Left cardiac atrium (tissue), 4 donors: Measurements from ENCODE around the gene LPP. TPM values are rescaled to one million over a fixed set of nuclear protein-coding genes. Genes with fewer than 3 reads are reported as not detected.
A peak's percentile ranks its signal among the peaks of the same experiment; 100 is the strongest.

Experiments used
- ATAC-seq, 2 donors: fragments of 200-7000 bp; cut with Tn5 transposase; one replicate each; pipeline ENCODE4 v1.9.1; 2020; ENCODE audit warnings: mild to moderate bottlenecking in 2 of 2, moderate library complexity in 2 of 2
- DNase-seq: peaks from one replicate; pipeline ENCODE4 v3.0.0-alpha.2; 2020
- intact Hi-C, 2 donors: fragments of 100-400 bp; cut with DNase I; formaldehyde crosslinking; loops; one replicate each; pipeline versions ENCODE4 v1.14.1 to v1.15.1; 2022 to 2023
- total RNA-seq, 2 donors: library from RNA; stranded (reverse); fragmentation: NEBNext Ultra II Directional; extraction: Animal tissue kit (Norgen Biotek cat#: 25700); gene quantifications; one replicate each; pipeline ENCODE4 v1.2.1, GENCODE V29; 2021
- donor health status: DM: no; HTN: yes; CAD: no.
- donor health status: DM: no; HTN: yes; CAD: no; lungs with severe emphysema.
- donor health status: DM: yes; HTN: yes; CAD: no.
- donor health status: Dilated cardiomyopathy.

LPP gene
- total RNA-seq, 2 donors from 2014 or later = 152 to 181 TPM

- ATAC-seq = no peak
- DNase-seq = no peak
- intact Hi-C loops = no loop called here
Measured at GRCh38 chr3:188523291-188523690, 369.3 kb downstream of the LPP start.

DNA sequence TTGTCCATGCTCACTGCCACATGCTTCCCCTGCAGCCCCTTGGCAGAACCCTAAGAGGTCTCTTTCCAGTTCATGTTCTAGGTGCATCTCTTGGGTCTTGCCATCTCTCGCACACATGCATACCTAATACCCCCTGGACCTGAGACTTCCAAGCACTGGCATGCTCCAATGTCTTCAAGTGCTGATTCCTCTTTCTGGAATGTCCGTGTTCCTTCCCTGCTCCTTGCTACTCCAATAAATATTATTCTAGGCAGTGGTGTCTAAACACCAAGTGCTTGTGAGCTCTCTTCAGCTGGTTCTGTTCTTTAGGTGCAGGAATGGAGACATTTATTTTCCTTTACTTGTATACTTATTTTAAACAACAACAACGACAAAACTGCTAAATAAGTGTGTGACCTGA, 370.1 kb downstream of the LPP start:
- no peak for ATAC-seq
- intact Hi-C loops = no loop called here
- no peak for DNase-seq

DNA sequence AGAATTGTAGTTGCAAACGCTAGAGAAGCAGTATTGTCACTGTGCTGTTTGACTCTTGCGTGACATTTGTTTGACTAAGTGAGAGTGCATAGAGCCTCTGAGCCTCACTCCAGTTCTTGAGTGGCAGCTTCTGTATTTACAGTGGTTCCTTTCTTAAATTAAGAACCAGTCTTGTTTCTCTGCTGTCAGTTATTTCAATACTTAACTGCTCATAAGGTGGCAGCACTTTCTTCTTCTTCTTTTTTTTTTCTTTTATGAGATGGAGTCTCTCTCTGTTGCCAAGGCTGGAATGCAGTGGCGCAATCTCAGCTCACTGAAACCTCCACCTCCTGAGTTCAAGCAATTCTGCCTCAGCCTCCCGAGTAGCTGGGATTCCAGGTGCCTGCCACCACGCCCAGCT, 372.1 kb downstream of the LPP start:
- ATAC-seq = no peak
- no peak for DNase-seq
- intact Hi-C loops = no loop called here

DNA sequence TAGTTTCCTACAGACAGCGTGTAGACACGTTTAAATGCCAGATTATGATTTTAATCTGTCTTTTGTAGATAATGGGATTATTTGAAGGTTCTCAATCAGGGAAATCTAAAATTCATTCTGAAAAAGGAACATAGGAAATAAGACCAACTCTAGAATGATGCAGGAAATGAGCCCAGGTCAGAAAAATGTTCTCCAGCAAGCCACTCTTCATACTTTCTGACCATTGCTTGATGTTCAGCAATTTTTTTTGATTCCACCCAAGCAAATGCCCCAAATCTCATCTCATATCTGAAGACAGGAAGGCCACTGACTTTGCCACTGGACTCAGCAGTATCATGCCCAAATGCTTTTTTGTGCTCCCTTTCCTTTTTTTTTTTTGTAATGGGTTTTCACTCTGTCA, 373.4 kb downstream of the LPP start:
- intact Hi-C loops = no loop called here
- ATAC-seq = no peak
- no peak for DNase-seq

GRCh38 chr3:188528396-188528795, 374.4 kb downstream of the LPP start:
- DNase-seq (no peak), ATAC-seq (no peak)
- intact Hi-C loops = no loop called here

- intact Hi-C loops = no loop called here
- ATAC-seq = no peak
- DNase-seq = no peak
Measured at GRCh38 chr3:188529228-188529627, 375.3 kb downstream of the LPP start.

- DNase-seq (no peak), ATAC-seq (no peak)
- intact Hi-C loops = no loop called here
Measured at GRCh38 chr3:188530226-188530625, 376.3 kb downstream of the LPP start.

GRCh38 chr3:188531210-188531609, 377.3 kb downstream of the LPP start:
- ATAC-seq = no peak
- intact Hi-C loops = no loop called here

GRCh38 chr3:188533172-188533571, 379.2 kb downstream of the LPP start:
- intact Hi-C loops = no loop called here

More at GRCh38 chr3:188531210-188531609, 377.3 kb downstream of the LPP start:
- DNase-seq = no peak

GRCh38 chr3:188533612-188534357, 379.8 kb downstream of the LPP start:
- intact Hi-C loops = no loop called here
- DNase-seq = no peak
- no peak for ATAC-seq

More at GRCh38 chr3:188533172-188533571, 379.2 kb downstream of the LPP start:
- ATAC-seq (no peak), DNase-seq (no peak)

DNA sequence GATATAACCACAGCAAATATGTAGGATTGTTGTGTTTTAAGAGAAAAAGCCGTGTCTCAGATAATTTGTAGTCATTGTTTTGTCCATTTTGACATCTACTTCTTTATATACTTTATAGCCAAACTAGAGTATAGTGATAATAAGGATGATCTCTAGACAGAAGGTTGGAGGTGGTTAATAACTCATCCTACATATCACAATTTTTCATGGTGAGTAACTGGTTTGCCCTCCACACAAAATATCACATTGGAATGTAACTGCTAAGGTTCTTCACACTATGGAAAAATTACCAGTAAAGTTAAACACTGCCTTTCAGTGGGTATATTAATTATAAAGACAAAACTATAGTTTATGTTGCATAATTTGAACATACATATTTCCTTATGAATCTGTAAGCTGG, 380.7 kb downstream of the LPP start:
- no peak for DNase-seq
- ATAC-seq = no peak
- intact Hi-C loops = no loop called here

DNA sequence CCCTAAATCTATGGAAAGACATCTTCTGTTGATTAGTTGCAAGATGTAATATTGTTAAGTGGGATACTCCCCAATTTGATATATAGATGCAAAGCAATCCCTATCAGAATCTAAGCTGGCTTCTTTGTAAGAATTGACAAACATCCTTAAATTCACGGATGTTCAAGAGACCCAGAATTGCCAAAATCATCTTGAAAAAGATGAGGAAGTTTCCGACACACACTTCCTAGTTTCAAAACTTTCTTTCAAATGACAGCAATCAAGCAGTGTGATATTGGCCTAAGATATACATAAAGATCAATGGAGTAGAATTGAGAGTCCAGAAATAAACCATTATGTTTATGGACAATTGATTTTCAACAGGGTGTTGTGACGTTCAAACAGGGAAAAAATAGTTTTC, 383.6 kb downstream of the LPP start:
- intact Hi-C loops = no loop called here
- no peak for ATAC-seq
- no peak for DNase-seq

GRCh38 chr3:188539037-188539436, 385.1 kb downstream of the LPP start:
- no peak for DNase-seq
- no peak for ATAC-seq
- intact Hi-C loops = no loop called here

- DNase-seq = no peak
- intact Hi-C loops = no loop called here
- no peak for ATAC-seq
Measured at GRCh38 chr3:188539631-188540194, 385.8 kb downstream of the LPP start.

- DNase-seq = no peak
- intact Hi-C loops = no loop called here
- ATAC-seq = no peak
Measured at GRCh38 chr3:188542196-188542595, 388.2 kb downstream of the LPP start.

GRCh38 chr3:188544012-188544411, 390.1 kb downstream of the LPP start:
- no peak for ATAC-seq
- intact Hi-C loops = no loop called here
- DNase-seq = no peak

GRCh38 chr3:188546835-188547670, 393.1 kb downstream of the LPP start:
- intact Hi-C loops = no loop called here
- DNase-seq = no peak
- ATAC-seq = no peak

- intact Hi-C loops = no loop called here
- DNase-seq (no peak), ATAC-seq (peak in 1 of 2 donors; percentile 41)
Measured at GRCh38 chr3:188553569-188553968, 399.6 kb downstream of the LPP start.

GRCh38 chr3:188554404-188554803, 400.4 kb downstream of the LPP start:
- intact Hi-C loops = no loop called here
- no peak for DNase-seq
- peak in 1 of 2 donors; percentile 44 for ATAC-seq

DNA sequence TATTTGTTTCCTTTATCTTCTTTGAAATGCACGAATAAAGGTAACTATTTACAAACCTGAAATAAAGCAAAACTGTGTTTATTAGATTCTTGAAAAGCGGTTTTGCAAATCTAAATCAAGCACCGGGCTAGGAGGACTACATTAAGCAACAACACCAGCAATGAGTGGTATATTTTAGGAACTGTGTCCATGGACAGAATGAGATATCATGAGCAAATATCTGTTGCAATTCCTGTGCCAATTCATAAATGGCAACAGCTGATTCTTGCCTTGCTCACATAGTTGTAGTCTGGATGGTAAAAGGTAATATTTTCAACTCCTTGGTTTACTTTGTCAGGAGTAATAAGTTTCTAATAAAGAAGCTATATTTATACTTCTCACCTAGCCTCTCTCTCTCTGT, 403.3 kb downstream of the LPP start:
- ATAC-seq (no peak), DNase-seq (no peak)
- intact Hi-C loops = no loop called here
